Cardiac septum (tissue), 1 donor: ENCODE results near the gene TSBP1. TPM values are rescaled to one million over a fixed set of nuclear protein-coding genes. Genes with fewer than 3 reads are reported as not detected.
"Not testable (repeated sequence)": the region's sequence is repeated elsewhere in the genome, so short reads cannot be mapped to it uniquely, and the experiment has no call there.

Experiments
- DNase-seq: peaks from one replicate; pipeline ENCODE4 v3.0.0-alpha.2; 2020; ENCODE audit warnings: low spot score
- intact Hi-C: fragments of 100-400 bp; cut with DNase I; formaldehyde crosslinking; loops from one replicate; pipeline ENCODE4 v1.14.0; 2022
- total RNA-seq: library from RNA; stranded (reverse); fragmentation: NEBNext Ultra II Directional; extraction: Animal tissue kit (Norgen Biotek cat#: 25700); gene quantifications from one replicate; pipeline ENCODE4 v1.2.1, GENCODE V29; 2021
- donor health status: DM: no; HTN: no; CAD: no.

Gene TSBP1
- total RNA-seq, 1 donor from 2014 or later: not detected

- DNase-seq, intact Hi-C loops: not testable (repeated sequence)
Measured at GRCh38 chr6:32294980-32295379, 76.7 kb downstream of the TSBP1 start.

- no peak for DNase-seq
- intact Hi-C loops: no loop called here
Measured at GRCh38 chr6:32294566-32294965, 77.1 kb downstream of the TSBP1 start.

GRCh38 chr6:32293695-32294094, 78.0 kb downstream of the TSBP1 start:
- DNase-seq: no peak
- intact Hi-C loops: no loop called here

- no peak for DNase-seq
- intact Hi-C loops: no loop called here
Measured at GRCh38 chr6:32291543-32291942, 80.2 kb downstream of the TSBP1 start.

- intact Hi-C loops: no loop called here
- no peak for DNase-seq
Measured at GRCh38 chr6:32290886-32291450, 80.7 kb downstream of the TSBP1 start.

GRCh38 chr6:32288426-32288825, 83.3 kb downstream of the TSBP1 start:
- intact Hi-C loops: no loop called here
- DNase-seq: no peak

GRCh38 chr6:32273801-32274577, 97.7 kb downstream of the TSBP1 start:
- DNase-seq, intact Hi-C loops: not testable (repeated sequence)

- intact Hi-C loops: no loop called here
- no peak for DNase-seq
Measured at GRCh38 chr6:32271429-32271828, 100.3 kb downstream of the TSBP1 start.

- intact Hi-C loops: not testable (repeated sequence)
Measured at GRCh38 chr6:32268459-32268858, 103.2 kb downstream of the TSBP1 start.

GRCh38 chr6:32267035-32267434, 104.7 kb downstream of the TSBP1 start:
- intact Hi-C loops: no loop called here
- no peak for DNase-seq

More at GRCh38 chr6:32268459-32268858, 103.2 kb downstream of the TSBP1 start:
- DNase-seq: not testable (repeated sequence)

GRCh38 chr6:32257262-32257661, 114.4 kb downstream of the TSBP1 start:
- DNase-seq: not testable (repeated sequence)
- intact Hi-C loops: loop anchor here (5.0 kb wide), 1 partner anchor 60 kb away; no protein-coding TSS in a partner anchor

GRCh38 chr6:32255199-32256153, 116.2 kb downstream of the TSBP1 start:
- intact Hi-C loops: loop anchor here (1.0 to 5.0 kb wide), 2 partner anchors 10 to 58 kb away; no protein-coding TSS in a partner anchor
- DNase-seq: peak; percentile 80

- DNase-seq: no peak
- intact Hi-C loops: loop anchor here (1.0 to 5.0 kb wide), 2 partner anchors 9 to 57 kb away; no protein-coding TSS in a partner anchor
Measured at GRCh38 chr6:32254761-32255198, 116.9 kb downstream of the TSBP1 start.

GRCh38 chr6:32252331-32253009, 119.2 kb downstream of the TSBP1 start:
- intact Hi-C loops: no loop called here

GRCh38 chr6:32249262-32249661, 122.4 kb downstream of the TSBP1 start:
- intact Hi-C loops: loop anchor here (5.0 to 10.0 kb wide), 2 partner anchors 143 to 546 kb away; no protein-coding TSS in a partner anchor
- no peak for DNase-seq

More at GRCh38 chr6:32252331-32253009, 119.2 kb downstream of the TSBP1 start:
- DNase-seq: no peak

- intact Hi-C loops: loop anchor here (5.0 to 10.0 kb wide), 2 partner anchors 145 to 547 kb away; no protein-coding TSS in a partner anchor
- DNase-seq: no peak
Measured at GRCh38 chr6:32247401-32247800, 124.3 kb downstream of the TSBP1 start.

GRCh38 chr6:32244946-32245398, 126.7 kb downstream of the TSBP1 start:
- intact Hi-C loops: loop anchor here (1.0 to 10.0 kb wide), 3 partner anchors 10 to 550 kb away; no protein-coding TSS in a partner anchor
- peak; percentile 89 for DNase-seq

- intact Hi-C loops: loop anchor here (10.0 kb wide), 1 partner anchor 551 kb away; no protein-coding TSS in a partner anchor
- no peak for DNase-seq
Measured at GRCh38 chr6:32244270-32244669, 127.4 kb downstream of the TSBP1 start.
